Ammon's horn (tissue), 1 donor: ENCODE data around the gene SSU72.
"Not testable (repeated sequence)": the region's sequence is repeated elsewhere in the genome, so short reads cannot be mapped to it uniquely, and the experiment has no call there.

ENCODE experiments used
- DNase-seq: peaks from one replicate; pipeline ENCODE4 v3.0.0-alpha.2; 2016; ENCODE audit warnings: low spot score

The SSU72 gene

DNA sequence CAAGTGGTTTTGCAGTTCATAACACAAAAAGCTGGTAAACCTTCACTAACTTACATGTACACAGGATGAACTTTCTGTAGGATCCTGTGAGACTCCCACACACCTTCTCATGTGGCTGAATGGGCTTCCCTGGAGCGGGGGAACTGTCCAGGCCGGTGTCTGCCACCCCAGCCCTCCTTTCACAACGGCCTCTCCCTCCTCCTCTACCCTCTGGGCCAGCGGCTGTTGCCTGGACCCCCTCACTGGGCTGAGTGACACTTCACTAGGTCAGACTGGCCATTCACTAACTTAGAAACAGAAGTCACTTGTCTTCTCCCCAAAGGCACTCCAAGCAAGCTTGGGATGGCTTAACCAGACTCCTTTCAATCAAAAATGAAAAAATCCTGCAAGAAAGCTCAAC, 16.1 kb downstream of the SSU72 start:
- DNase-seq: no peak

- DNase-seq: not testable (repeated sequence)
Observed at GRCh38 chr1:1557688-1558087, 17.0 kb downstream of the SSU72 start.

DNA sequence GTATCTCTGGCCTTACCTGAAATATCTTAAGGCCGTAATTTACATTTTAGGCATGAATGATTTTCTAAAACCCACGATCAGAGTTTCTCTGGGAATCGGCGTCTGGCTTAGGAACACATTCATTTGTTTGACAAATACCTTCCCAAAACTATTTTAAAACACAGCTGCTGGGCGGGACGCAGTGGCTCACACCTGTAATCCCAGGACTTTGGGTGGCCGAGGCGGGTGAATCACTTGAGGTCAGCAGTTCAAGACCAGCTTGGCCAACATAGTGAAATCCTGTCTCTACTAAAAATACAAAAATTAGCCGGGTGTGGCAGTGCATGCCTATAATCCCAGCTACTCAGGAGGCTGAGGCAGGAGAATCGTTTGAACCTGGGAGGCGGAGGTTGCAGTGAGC, 17.7 kb downstream of the SSU72 start:
- DNase-seq: not testable (repeated sequence)

- no peak for DNase-seq
Observed at GRCh38 chr1:1556505-1556904, 18.2 kb downstream of the SSU72 start.

- DNase-seq: no peak
Observed at GRCh38 chr1:1554926-1555915, 19.4 kb downstream of the SSU72 start.

DNA sequence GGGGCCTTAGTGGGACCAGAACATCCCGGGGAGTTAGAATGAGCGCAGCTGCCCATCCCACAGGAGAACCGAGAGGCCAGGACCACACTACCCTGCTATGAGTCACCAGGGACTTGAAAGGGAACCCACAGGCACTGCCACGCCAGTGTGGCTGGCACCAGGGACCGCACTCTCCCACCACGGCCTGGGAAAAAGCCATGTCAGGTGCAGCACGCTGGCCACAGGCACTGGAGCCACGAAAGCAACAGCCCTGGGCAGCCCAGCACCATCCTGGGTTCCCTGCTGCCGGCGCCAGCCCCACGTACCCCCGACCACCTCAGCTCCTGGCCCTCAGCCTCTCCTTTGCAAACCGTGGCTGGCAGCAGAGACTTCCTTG, 20.1 kb downstream of the SSU72 start:
- DNase-seq: no peak

- DNase-seq: no peak
Observed at GRCh38 chr1:1553821-1554494, 20.7 kb downstream of the SSU72 start.

DNA sequence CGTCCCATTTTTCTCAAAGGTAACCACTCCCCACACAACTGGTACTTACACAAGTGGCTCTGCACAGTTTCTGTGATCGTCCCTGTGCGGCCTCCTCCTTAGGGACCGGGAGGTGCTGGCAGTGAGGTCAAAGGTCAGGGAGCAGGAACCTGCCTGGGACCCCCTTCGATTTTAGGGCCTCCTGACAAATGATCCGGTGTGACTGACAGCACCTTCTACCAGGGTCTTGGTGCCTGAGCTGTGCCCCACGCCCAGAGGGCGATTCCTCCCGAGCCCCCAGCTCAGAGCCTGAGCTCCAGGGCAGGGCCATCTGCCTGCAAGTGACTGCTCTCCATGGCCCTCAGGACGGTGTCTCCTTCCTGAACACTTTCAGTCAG, 22.4 kb downstream of the SSU72 start:
- no peak for DNase-seq

DNA sequence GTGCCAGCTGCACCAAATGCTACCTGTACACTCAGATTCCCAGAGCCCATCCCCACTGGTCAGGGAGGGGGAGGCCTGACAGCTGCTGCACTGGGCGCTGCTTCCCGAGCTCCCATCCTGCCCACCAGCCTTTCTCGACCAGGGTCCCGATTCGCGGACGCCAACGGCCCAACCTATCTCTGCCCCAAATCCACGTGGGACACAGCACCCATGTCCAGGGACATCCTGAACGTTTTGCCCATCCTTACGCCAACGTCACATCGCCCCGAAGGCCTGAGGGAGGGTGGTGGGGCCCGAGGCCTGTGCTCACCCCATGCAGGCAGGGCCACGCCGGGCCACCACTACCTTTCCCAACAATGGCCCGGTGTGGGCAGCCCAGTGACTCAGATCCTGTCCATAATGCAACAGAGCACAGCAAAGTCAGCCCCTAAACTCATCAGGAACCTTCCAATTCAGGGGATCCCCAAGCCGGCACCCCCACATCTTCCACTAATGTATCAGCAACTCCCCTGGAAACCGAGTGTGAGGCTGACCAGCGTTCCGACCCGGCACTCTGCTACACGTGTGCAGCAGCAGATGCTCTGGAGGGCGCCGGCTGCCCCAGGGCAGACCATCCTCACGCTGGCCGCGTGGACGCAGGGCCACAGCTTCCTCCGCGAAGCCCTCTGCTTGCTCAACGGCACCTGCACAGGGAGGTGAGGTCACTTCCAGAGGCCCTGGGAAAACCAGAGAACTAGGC, 23.0 kb downstream of the SSU72 start:
- no peak for DNase-seq

- peak; percentile 56 for DNase-seq
Observed at GRCh38 chr1:1550591-1551432, 23.9 kb downstream of the SSU72 start.

- no peak for DNase-seq
Observed at GRCh38 chr1:1550087-1550486, 24.6 kb downstream of the SSU72 start.

- DNase-seq: no peak
Observed at GRCh38 chr1:1548591-1548990, 26.1 kb downstream of the SSU72 start.

GRCh38 chr1:1547476-1547875, 27.2 kb downstream of the SSU72 start:
- no peak for DNase-seq

- no peak for DNase-seq
Observed at GRCh38 chr1:1547011-1547410, 27.7 kb downstream of the SSU72 start.

DNA sequence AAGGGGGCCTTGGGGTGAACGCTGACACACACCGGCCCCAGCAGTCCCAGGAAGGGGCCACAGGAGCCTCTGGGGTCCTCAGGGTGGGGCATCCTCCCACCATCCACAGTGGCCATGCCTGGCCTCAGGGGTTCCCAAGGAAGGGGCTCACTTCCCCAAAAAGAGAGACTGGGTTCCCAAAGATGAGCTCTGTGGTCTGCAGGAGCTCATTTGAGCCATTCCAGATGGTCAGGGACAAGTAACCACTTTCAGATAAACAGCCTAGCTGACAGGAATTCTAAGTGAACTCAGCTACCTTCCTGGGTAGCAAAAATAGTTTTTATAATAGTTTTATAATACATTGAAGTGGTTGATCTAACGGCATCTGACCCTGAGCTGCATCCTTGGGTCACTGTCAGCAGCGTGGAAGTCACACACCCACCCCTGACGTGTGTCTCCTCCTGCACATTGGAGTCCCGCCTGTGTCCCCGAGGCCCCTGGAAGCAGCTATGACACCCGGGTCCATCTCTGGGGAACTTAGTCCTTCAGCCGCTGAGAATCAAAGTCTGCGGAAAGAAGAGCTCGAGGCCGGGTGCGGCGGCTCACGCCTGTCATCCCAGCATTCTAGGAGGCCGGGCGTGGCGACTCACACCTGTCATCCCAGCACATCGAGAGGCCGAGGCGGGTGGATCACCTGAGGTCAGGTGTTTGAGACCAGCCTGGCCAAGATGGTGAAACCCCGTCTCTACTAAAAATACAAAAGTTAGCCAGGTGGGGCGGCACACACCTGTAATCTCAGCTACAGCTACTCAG, 28.5 kb downstream of the SSU72 start:
- DNase-seq: no peak

DNA sequence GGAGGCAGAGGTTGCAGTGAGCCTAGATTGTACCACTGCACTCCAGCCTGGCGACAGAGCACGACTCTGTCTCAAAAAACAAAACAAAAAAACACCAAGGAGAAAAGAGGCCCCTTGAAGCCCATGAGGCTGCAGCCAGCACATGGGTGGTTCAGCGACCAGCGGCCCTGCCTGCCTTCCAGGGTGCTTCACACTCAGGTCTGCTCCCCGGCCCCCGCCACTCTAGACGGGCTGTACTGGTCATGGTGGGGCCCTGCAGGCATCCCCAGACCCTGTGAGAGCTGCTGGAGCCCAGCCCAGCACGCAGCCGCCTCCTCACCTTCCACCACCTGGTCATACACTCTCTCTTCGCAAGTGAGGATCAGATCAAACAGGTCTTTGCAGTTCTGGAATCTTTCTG, 30.1 kb downstream of the SSU72 start:
- no peak for DNase-seq

- DNase-seq: no peak
Observed at GRCh38 chr1:1543706-1544099, 31.0 kb downstream of the SSU72 start.

DNA sequence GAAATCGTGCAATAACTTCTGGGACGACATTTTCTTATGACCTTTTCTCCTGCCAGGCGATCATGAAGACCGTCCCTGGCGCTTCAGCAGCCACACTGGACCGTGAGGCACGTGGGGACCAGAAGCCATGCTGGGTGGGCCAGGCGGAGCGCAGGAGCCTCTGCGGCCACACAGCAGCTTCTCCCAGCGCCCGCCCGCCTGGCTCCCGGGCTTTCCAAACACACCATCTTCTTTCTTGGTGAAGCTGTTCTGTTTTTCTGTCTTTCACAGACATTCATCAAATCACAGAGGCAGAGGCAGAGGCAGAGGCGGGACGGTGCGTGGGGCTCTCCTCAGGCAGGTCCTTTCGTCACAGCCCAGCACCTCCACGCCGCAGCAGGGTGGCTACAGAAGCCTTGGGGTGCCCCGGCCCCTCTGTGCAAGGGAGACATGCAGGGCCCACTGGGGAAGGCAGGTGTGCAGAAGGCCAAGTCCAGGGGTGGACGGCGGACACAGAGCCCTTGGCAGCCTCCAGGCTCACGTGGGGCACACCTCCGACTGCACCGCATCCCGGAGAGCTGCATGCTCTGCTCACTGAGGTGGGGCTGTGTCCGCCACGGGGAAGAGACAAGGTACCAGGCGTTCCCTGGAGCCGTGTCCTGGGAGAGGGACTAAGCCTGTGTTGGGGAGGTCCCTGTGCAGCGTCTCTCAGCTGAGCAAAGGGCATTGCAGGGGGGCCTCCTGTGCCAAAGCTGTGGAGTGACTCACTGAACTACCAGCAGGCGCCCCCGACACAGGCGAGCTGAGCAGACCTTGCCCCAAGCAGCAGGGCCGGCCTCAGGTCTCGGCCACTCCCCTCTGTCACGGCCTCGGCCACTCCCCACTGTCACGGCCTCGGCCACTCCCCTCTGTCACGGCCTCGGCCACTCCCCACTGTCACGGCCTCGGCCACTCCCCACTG, 31.6 kb downstream of the SSU72 start:
- DNase-seq: no peak

DNA sequence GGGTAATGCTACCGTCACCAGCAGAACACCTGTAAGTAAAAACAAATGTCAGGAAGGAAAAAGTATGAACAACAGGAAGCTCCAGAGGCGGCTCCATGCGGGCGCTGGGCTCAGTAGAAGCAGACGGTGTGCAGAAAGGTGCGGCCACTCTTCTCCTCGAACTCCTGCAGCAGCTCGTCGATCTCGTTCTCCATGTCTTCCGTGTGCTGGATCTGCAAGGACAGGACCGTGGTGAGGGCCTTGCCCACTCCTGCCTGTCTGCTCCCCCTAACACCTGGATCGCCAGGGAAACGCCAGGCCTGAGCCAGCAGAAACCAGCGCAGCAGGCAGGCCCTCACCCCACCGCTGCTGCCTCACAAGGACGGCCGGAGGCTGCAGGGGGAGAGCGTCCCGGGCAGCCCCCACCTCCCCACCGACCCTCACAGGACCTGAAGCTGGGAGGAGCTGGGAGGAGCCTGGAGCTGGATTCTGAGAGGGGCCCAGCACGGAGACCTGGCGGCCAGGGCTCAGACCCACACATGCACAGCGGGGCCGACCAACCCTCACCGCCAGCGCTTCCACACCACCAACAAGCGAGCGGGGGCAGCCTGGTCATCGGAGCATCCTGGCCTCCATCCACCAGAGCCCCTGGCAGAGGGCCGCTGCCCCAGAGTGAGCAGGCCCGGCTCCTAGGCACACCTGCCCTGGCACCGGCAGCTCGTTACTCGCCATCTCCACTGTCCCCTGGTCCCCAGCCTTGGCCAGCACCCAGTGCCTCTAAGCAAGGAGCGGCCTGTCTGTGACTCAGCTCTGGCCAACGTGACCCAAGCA, 32.5 kb downstream of the SSU72 start:
- DNase-seq: no peak
